MM.1S (cell line): ENCODE results near the gene TSC2.

Experiments used
- CTCF ChIP-seq: fragments of 300-600 bp; sonication (generic); IDR thresholded peaks from 2 replicates; pipeline ENCODE4 v1.5.1; 2016; ENCODE audit warnings: antibody characterized with exemption, low read length, mixed read lengths
- EZH2 ChIP-seq: fragments of 300-600 bp; sonication (generic); optimal IDR thresholded peaks from 2 replicates; pipeline ENCODE3; 2017; ENCODE audit warnings: low read depth, mild to moderate bottlenecking, antibody characterized with exemption, low read length, mixed read lengths

- TF ChIP-seq CTCF, result no peak
- TF ChIP-seq EZH2, result no peak
Measured at GRCh38 chr16:2096853-2097595, 49.2 kb downstream of the TSC2 start.
